ENCODE measurements around the gene SMTNL1. TPM values are rescaled to one million over a fixed set of nuclear protein-coding genes. Genes with fewer than 3 reads are reported as not detected.

The SMTNL1 gene
- total and polyA plus RNA-seq, 9 of the 15 experiments (the other 6 are each of a cell fraction or from before 2014, with no cell fraction given) = not detected

- 55% methylated on average over 8 of the region's 8 CpGs for WGBS (ENCODE audit: insufficient coverage, low coverage, missing lambda C conversion rate)
- in situ Hi-C loops (cut with MboI) (no loop called here), intact Hi-C loops (cut with micrococcal nuclease) (no loop called here)
- no peak overlapping the region for H3K27ac ChIP-seq (ENCODE audit: extremely low read depth, low read depth, low read length)
- H2AFZ ChIP-seq (ENCODE audit: low read depth, low read length) = no peak overlapping the region
- H3K4me3 ChIP-seq = no peak overlapping the region
- no peaks in the 10 kb centered on the region for H3K27me3 ChIP-seq (ENCODE audit: control insufficient read depth in 2 of 2, insufficient read depth in 2 of 2, low read length in 2 of 2)
- no peaks in the 10 kb centered on the region for H3K36me3 ChIP-seq (ENCODE audit: control insufficient read depth, insufficient read depth, low read length)
- H3K9ac ChIP-seq (ENCODE audit: insufficient read depth in 1 of 2, low read depth in 2 of 2, low read length in 2 of 2) = no peak overlapping the region
- H4K20me1 ChIP-seq (replicated peaks; ENCODE audit: control insufficient read depth, insufficient read depth, low read length) = no peaks in the 10 kb centered on the region
- POLR2A ChIA-PET = no interaction called here
- no peaks in the 10 kb centered on the region for H3K9me3 ChIP-seq (replicated peaks; ENCODE audit: control insufficient read depth, insufficient read depth, low read depth, low read length)
- ATAC-seq (no peak), FAIRE-seq (no peak), DNase-seq (ENCODE audit: extremely low read depth in 1 of 4, low spot score in 3 of 4) (peak in 1 of 4 experiments; percentile 3)
- H3K9me1 ChIP-seq (ENCODE audit: control insufficient read depth, insufficient read depth, low read length) = no peaks in the 10 kb centered on the region
- H3K4me1 ChIP-seq (replicated peaks in 1 of 2; ENCODE audit: control insufficient read depth in 2 of 2, insufficient read depth in 2 of 2, low read length in 2 of 2) = peaks cover 5 to 8% of the 10 kb centered on the region in 2 experiments; a peak in 3 of 5 replicates
- BruUV-seq (replicated peaks) = no TSS peak
- no peak overlapping the region for H3K4me2 ChIP-seq (ENCODE audit: insufficient read depth, low read length)
- no peaks in the 10 kb centered on the region for H3K79me2 ChIP-seq (ENCODE audit: control insufficient read depth, insufficient read depth, low read length)
- TF ChIP-seq IRF2 (CRISPR knock-in tag; IDR thresholded peaks at IDR 0.05) (0 out of 2 replicates have a peak, but pooled peaks have one; percentile 41), ETS2 (tag; IDR thresholded peaks at IDR 0.05; ENCODE audit: borderline replicate concordance, poor library complexity, severe bottlenecking) (no peak), ARNT (IDR thresholded peaks at IDR 0.05) (no peak)
- CTCF ChIA-PET (ENCODE audit: low intra/inter-chr PET ratio) = no interaction called here
Measured at GRCh38 chr11:57556041-57556440, 18.6 kb downstream of the SMTNL1 start.

DNA sequence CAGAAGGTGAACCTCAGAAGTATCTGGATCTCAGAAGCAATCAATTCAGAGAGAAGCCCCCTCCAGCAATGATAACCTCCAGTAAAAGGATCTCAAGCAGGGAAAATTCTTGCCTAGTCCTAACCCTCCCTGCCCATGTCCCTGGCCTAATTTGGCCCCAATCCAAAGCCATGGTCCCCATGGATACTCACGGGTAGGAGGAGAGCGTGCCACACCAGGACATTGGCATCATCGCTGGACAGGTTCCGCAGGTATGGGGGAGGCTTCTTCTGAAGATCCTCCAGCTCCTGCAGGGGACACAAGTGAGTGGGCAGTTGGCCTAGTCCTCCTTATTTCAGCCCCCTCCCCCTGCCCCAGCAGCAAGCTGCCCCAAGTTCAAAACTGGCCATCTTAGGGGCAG lies 22.8 kb downstream of the SMTNL1 start:
- TF ChIP-seq ATF1 (CRISPR knock-in tag; IDR thresholded peaks at IDR 0.05) (no peak), ATF1 (tag; IDR thresholded peaks at IDR 0.05) (no peak), DNMT1 (IDR thresholded peaks at IDR 0.05) (no peak), BRD9 (IDR thresholded peaks at IDR 0.05; ENCODE audit: low read depth, partially characterized antibody) (no peak), PHF21A (IDR thresholded peaks at IDR 0.05; ENCODE audit: borderline replicate concordance, low read depth) (no peak), NFIC (IDR thresholded peaks at IDR 0.05) (0 out of 2 replicates have a peak, but pooled peaks have one; percentile 31), ZNF3 (CRISPR knock-in tag; IDR thresholded peaks at IDR 0.05) (no peak)
- TF ChIP-seq, protein P1, sequence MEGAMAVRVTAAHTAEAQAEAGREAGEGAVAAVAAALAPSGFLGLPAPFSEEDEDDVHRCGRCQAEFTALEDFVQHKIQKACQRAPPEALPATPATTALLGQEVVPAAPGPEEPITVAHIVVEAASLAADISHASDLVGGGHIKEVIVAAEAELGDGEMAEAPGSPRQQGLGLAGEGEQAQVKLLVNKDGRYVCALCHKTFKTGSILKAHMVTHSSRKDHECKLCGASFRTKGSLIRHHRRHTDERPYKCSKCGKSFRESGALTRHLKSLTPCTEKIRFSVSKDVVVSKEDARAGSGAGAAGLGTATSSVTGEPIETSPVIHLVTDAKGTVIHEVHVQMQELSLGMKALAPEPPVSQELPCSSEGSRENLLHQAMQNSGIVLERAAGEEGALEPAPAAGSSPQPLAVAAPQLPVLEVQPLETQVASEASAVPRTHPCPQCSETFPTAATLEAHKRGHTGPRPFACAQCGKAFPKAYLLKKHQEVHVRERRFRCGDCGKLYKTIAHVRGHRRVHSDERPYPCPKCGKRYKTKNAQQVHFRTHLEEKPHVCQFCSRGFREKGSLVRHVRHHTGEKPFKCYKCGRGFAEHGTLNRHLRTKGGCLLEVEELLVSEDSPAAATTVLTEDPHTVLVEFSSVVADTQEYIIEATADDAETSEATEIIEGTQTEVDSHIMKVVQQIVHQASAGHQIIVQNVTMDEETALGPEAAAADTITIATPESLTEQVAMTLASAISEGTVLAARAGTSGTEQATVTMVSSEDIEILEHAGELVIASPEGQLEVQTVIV (CRISPR knock-in tag; IDR thresholded peaks at IDR 0.05; ENCODE audit: borderline replicate concordance) = no peak
- in situ Hi-C loops (cut with MboI) (no loop called here), intact Hi-C loops (cut with micrococcal nuclease) (loop anchor here (10.0 kb wide), 1 partner anchor 245 kb away; no protein-coding TSS in a partner anchor)
- Histone ChIP-seq H3K9me1 (ENCODE audit: control insufficient read depth, insufficient read depth, low read length) (no peaks in the 10 kb centered on the region), H4K20me1 (replicated peaks; ENCODE audit: control insufficient read depth, insufficient read depth, low read length) (no peaks in the 10 kb centered on the region), H3K4me2 (ENCODE audit: insufficient read depth, low read length) (no peak overlapping the region), H3K9me3 (replicated peaks; ENCODE audit: control insufficient read depth, insufficient read depth, low read depth, low read length) (no peaks in the 10 kb centered on the region), H3K9ac (ENCODE audit: insufficient read depth in 1 of 2, low read depth in 2 of 2, low read length in 2 of 2) (0 out of 4 replicates have a peak overlapping the region, but pooled peaks of 1 of the 2 experiments have one; percentile 30), H3K4me3 (no peak overlapping the region), H2AFZ (ENCODE audit: low read depth, low read length) (no peak overlapping the region), H3K27me3 (ENCODE audit: control insufficient read depth in 2 of 2, insufficient read depth in 2 of 2, low read length in 2 of 2) (no peaks in the 10 kb centered on the region; a peak in 1 of 5 replicates), H3K4me1 (replicated peaks in 1 of 2; ENCODE audit: control insufficient read depth in 2 of 2, insufficient read depth in 2 of 2, low read length in 2 of 2) (peaks cover 3 to 4% of the 10 kb centered on the region in 2 experiments; a peak in 2 of 5 replicates), H3K27ac (ENCODE audit: extremely low read depth, low read depth, low read length) (no peak overlapping the region), H3K36me3 (ENCODE audit: control insufficient read depth, insufficient read depth, low read length) (no peaks in the 10 kb centered on the region), H3K79me2 (ENCODE audit: control insufficient read depth, insufficient read depth, low read length) (no peaks in the 10 kb centered on the region)
- POLR2A ChIA-PET = interaction anchor here (0.6 kb wide), 1 partner anchor 417 kb away, joined by 3 read pairs; no protein-coding TSS in a partner anchor
- BruUV-seq (replicated peaks) = no TSS peak
- ATAC-seq (no peak), FAIRE-seq (no peak), DNase-seq (ENCODE audit: extremely low read depth in 1 of 4, low spot score in 3 of 4) (no peak)
- WGBS (ENCODE audit: insufficient coverage, low coverage, missing lambda C conversion rate) = 75% methylated on average over 4 of the region's 4 CpGs
- CTCF ChIA-PET (ENCODE audit: low intra/inter-chr PET ratio) = no interaction called here

Data from K562 (cell line).